Sigmoid colon (tissue), 4 donors: ENCODE measurements around the gene SBSN.

Experiments
- EP300 ChIP-seq, 4 donors: sonication (generic); formaldehyde crosslinking; IDR thresholded peaks; one replicate each; pipeline ENCODE4 v1.6.1; 2017; ENCODE audit warnings: antibody characterized with exemption in 4 of 4
- POLR2A ChIP-seq, 2 donors: fragments of 450-650 bp; IDR thresholded peaks; one replicate each; pipeline ENCODE4 v1.6.1; 2016; ENCODE audit warnings: antibody characterized with exemption in 2 of 2, mild to moderate bottlenecking in 2 of 2, moderate library complexity in 2 of 2
- POLR2AphosphoS5 ChIP-seq, 4 donors: sonication (generic); formaldehyde crosslinking; IDR thresholded peaks; one replicate each; pipeline ENCODE4 v1.6.1; 2017; ENCODE audit warnings: antibody characterized with exemption in 4 of 4
- TF ChIP-seq, protein P1 (sequence below), 4 experiments: fragments of 450-650 bp in 3 of 4; fragments of 200-600 bp in 1 of 4; IDR thresholded peaks; one replicate each; pipeline ENCODE4 v1.5.1; 2016 to 2019; ENCODE audit warnings: antibody characterized with exemption in 4 of 4, mild to moderate bottlenecking in 3 of 4, moderate library complexity in 2 of 4

- TF ChIP-seq POLR2A (IDR thresholded peaks at IDR 0.05) (no peak), EP300 (IDR thresholded peaks at IDR 0.05) (no peak), POLR2AphosphoS5 (IDR thresholded peaks at IDR 0.05) (no peak)
- TF ChIP-seq, protein P1, sequence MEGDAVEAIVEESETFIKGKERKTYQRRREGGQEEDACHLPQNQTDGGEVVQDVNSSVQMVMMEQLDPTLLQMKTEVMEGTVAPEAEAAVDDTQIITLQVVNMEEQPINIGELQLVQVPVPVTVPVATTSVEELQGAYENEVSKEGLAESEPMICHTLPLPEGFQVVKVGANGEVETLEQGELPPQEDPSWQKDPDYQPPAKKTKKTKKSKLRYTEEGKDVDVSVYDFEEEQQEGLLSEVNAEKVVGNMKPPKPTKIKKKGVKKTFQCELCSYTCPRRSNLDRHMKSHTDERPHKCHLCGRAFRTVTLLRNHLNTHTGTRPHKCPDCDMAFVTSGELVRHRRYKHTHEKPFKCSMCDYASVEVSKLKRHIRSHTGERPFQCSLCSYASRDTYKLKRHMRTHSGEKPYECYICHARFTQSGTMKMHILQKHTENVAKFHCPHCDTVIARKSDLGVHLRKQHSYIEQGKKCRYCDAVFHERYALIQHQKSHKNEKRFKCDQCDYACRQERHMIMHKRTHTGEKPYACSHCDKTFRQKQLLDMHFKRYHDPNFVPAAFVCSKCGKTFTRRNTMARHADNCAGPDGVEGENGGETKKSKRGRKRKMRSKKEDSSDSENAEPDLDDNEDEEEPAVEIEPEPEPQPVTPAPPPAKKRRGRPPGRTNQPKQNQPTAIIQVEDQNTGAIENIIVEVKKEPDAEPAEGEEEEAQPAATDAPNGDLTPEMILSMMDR (IDR thresholded peaks at IDR 0.05), result no peak
These were observed 24.6 kb upstream of the SBSN start for GRCh38 chr19:35552534-35553384.
